ENCODE measurements around the gene NUDT7. TPM values are rescaled to one million over a fixed set of nuclear protein-coding genes. Genes with fewer than 3 reads are reported as not detected.

Gene NUDT7
- total RNA-seq, 4 donors from 2014 or later = 5.8 to 14.4 (median 9.1) TPM

DNA sequence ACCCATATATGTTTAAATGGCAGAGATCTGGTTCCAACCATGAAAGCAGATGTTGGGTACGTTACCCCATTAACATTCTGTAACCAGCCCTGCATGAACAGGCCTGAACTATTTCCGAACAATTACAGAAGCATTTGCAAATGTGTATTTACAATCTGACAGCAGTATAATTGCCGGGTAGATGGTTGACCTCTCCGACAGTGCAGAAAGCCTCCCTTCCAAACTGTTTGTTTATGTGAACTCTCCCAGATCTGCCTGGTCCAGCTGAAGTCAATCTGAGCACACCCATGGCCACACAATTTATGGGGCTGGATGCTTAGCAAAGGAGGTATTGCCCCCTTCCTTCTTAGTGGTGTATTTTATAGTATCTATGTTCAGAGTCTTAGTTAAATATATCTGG, 21.8 kb downstream of the NUDT7 start:
- Histone ChIP-seq H3K4me3 (no peak overlapping the region), H3K9me3 (no peaks in the 10 kb centered on the region), H3K4me1 (no peaks in the 10 kb centered on the region), H3K27me3 (no peaks in the 10 kb centered on the region), H3K36me3 (no peaks in the 10 kb centered on the region), H3K27ac (no peak overlapping the region)
- no peak for DNase-seq
- no peak for TF ChIP-seq POLR2A (IDR thresholded peaks at IDR 0.05)
- TF ChIP-seq, protein P1, sequence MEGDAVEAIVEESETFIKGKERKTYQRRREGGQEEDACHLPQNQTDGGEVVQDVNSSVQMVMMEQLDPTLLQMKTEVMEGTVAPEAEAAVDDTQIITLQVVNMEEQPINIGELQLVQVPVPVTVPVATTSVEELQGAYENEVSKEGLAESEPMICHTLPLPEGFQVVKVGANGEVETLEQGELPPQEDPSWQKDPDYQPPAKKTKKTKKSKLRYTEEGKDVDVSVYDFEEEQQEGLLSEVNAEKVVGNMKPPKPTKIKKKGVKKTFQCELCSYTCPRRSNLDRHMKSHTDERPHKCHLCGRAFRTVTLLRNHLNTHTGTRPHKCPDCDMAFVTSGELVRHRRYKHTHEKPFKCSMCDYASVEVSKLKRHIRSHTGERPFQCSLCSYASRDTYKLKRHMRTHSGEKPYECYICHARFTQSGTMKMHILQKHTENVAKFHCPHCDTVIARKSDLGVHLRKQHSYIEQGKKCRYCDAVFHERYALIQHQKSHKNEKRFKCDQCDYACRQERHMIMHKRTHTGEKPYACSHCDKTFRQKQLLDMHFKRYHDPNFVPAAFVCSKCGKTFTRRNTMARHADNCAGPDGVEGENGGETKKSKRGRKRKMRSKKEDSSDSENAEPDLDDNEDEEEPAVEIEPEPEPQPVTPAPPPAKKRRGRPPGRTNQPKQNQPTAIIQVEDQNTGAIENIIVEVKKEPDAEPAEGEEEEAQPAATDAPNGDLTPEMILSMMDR (IDR thresholded peaks at IDR 0.05) = no peak

GRCh38 chr16:77745972-77746371, 23.7 kb downstream of the NUDT7 start:
- Histone ChIP-seq H3K36me3 (no peaks in the 10 kb centered on the region), H3K4me3 (no peak overlapping the region), H3K4me1 (no peaks in the 10 kb centered on the region), H3K27ac (no peak overlapping the region), H3K27me3 (no peaks in the 10 kb centered on the region), H3K9me3 (no peaks in the 10 kb centered on the region)
- TF ChIP-seq POLR2A (IDR thresholded peaks at IDR 0.05) = no peak
- TF ChIP-seq, protein P1 (IDR thresholded peaks at IDR 0.05) = no peak
- DNase-seq = no peak

DNA sequence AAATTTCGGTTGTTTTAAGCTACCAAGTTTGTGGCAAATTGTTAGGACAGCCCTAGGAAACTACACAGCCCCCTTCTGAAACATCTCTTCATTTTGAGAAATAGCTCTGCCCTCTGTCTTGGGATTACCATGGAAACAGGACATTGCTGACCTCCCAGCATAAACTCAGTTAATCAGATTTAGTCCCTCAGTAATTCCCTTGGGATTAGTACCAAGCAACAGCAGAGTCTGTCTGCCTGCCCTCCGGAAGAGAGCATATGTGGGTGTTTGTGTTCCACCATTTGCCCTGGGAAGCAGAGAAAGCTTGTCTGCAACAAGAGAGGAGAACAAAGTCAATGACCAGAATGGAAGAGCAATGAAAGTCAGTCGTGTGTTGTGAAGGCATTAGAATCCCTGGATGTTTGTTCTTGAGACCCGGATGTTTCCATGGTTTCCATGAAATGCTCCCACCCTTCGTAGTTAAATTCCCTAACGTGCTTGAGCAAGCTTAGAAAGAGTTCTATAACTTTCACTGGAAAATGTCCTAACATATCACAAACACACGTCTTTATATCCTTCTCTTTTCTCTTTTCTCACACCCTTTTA, 26.2 kb downstream of the NUDT7 start:
- H3K27ac ChIP-seq = no peak overlapping the region
- no peaks in the 10 kb centered on the region for H3K9me3 ChIP-seq
- H3K4me3 ChIP-seq = no peak overlapping the region
- no peaks in the 10 kb centered on the region for H3K4me1 ChIP-seq
- DNase-seq = no peak
- no peaks in the 10 kb centered on the region for H3K27me3 ChIP-seq
- TF ChIP-seq POLR2A (IDR thresholded peaks at IDR 0.05) = no peak
- TF ChIP-seq, protein P1 (IDR thresholded peaks at IDR 0.05) = no peak
- H3K36me3 ChIP-seq = no peaks in the 10 kb centered on the region

- Histone ChIP-seq H3K27ac (no peak overlapping the region), H3K4me3 (no peak overlapping the region), H3K4me1 (no peaks in the 10 kb centered on the region), H3K9me3 (no peaks in the 10 kb centered on the region), H3K36me3 (no peaks in the 10 kb centered on the region), H3K27me3 (no peaks in the 10 kb centered on the region)
- TF ChIP-seq, protein P1 (IDR thresholded peaks at IDR 0.05) = no peak
- TF ChIP-seq POLR2A (IDR thresholded peaks at IDR 0.05) = no peak
- DNase-seq = no peak
Measured at GRCh38 chr16:77749415-77749814, 27.1 kb downstream of the NUDT7 start.

DNA sequence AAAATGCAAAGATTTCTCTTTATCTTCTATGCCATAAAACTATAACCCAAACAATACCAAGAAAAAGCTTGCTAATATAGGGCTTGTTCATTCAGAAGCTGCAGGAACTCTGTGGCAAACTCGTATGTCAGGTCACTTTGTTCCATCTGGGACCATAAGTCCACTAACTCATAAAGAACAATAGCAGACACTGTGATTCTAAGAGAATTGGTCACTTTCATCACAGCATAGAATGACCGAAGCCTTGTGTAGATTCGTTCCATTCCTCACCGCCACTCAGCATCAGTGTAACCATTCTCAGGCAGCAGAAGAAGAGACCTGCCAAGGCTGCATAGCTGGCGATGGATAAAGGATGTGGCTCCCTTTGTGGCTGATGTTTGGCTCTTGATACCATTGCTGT, 35.7 kb downstream of the NUDT7 start:
- Histone ChIP-seq H3K4me1 (no peaks in the 10 kb centered on the region), H3K27ac (no peak overlapping the region), H3K36me3 (no peaks in the 10 kb centered on the region), H3K9me3 (no peaks in the 10 kb centered on the region), H3K27me3 (no peaks in the 10 kb centered on the region), H3K4me3 (no peak overlapping the region)
- no peak for DNase-seq
- no peak for TF ChIP-seq POLR2A (IDR thresholded peaks at IDR 0.05)
- TF ChIP-seq, protein P1 (IDR thresholded peaks at IDR 0.05) = no peak

- no peaks in the 10 kb centered on the region for H3K9me3 ChIP-seq
- H3K27ac ChIP-seq = no peak overlapping the region
- no peak overlapping the region for H3K4me3 ChIP-seq
- H3K36me3 ChIP-seq = no peaks in the 10 kb centered on the region
- no peak for TF ChIP-seq POLR2A (IDR thresholded peaks at IDR 0.05)
- TF ChIP-seq, protein P1 (IDR thresholded peaks at IDR 0.05) = no peak
- no peaks in the 10 kb centered on the region for H3K27me3 ChIP-seq
- H3K4me1 ChIP-seq = no peaks in the 10 kb centered on the region
- no peak for DNase-seq
Measured at GRCh38 chr16:77758508-77758907, 36.2 kb downstream of the NUDT7 start.

All from Peyer's patch (tissue), 4 donors.